WTC11 (cell line): ENCODE results near the gene AGAP1. TPM values are rescaled to one million over a fixed set of nuclear protein-coding genes. Genes with fewer than 3 reads are reported as not detected.

Experiments used
- ATAC-seq: fragments of 200-7000 bp; cut with Tn5 transposase; 2 replicates; pipeline ENCODE4 v1.10.0; 2021; ENCODE audit warnings: mild to moderate bottlenecking, moderate library complexity
- CTCF ChIA-PET: fragments of 300-600 bp; sonication (Branson Sonifier 250); formaldehyde crosslinking; loops from one replicate; lab custom pipeline; 2021; ENCODE audit warnings: antibody characterized with exemption; lab: Charles Lee
- POLR2A ChIA-PET: fragments of 350-600 bp; sonication (Branson Sonifier 250); formaldehyde crosslinking; loops from one replicate; lab custom pipeline; 2021; ENCODE audit warnings: antibody characterized with exemption; lab: Charles Lee
- DNase-seq: peaks from one replicate; pipeline ENCODE4 v3.0.0; 2021; ENCODE audit warnings: low spot score
- H3K27ac Mint-ChIP-seq: 2 replicates; pipeline ENCODE4 v1.8.0; 2021; ENCODE audit warnings: mixed read lengths
- H3K27me3 Mint-ChIP-seq: 2 replicates; pipeline ENCODE4 v1.8.0; 2021; ENCODE audit warnings: low read depth, mild to moderate bottlenecking, moderate library complexity, mixed read lengths
- H3K36me3 Mint-ChIP-seq: 2 replicates; pipeline ENCODE4 v1.8.0; 2021; ENCODE audit warnings: mixed read lengths
- H3K4me1 Mint-ChIP-seq: 2 replicates; pipeline ENCODE4 v1.8.0; 2022; ENCODE audit warnings: mixed read lengths
- H3K4me3 Mint-ChIP-seq: 2 replicates; pipeline ENCODE4 v1.8.0; 2021; ENCODE audit warnings: mild to moderate bottlenecking, moderate library complexity, mixed read lengths
- H3K9me3 Mint-ChIP-seq: 2 replicates; pipeline ENCODE4 v1.8.0; 2021; ENCODE audit warnings: mixed read lengths
- CBFB ChIP-seq: sonication (generic); formaldehyde crosslinking; IDR thresholded peaks from 2 replicates; pipeline ENCODE4 v1.8.1; 2022; ENCODE audit warnings: mild to moderate bottlenecking, low read depth, missing genetic modification reagents
- E2F4 ChIP-seq: sonication (generic); formaldehyde crosslinking; IDR thresholded peaks from 2 replicates; pipeline ENCODE4 v1.8.1; 2022; ENCODE audit warnings: low read depth, mild to moderate bottlenecking, moderate library complexity, missing genetic modification reagents, borderline replicate concordance
- EMX1 ChIP-seq: fragments of 250-450 bp; sonication (Bioruptor Pico); IDR thresholded peaks from 2 replicates; pipeline ENCODE4 v1.8.0; 2021; ENCODE audit warnings: mild to moderate bottlenecking
- GTF2I ChIP-seq: fragments of 250-450 bp; sonication (Bioruptor Pico); conservative IDR thresholded peaks from 2 replicates; pipeline ENCODE4 v1.4.0; 2021; ENCODE audit warnings: mild to moderate bottlenecking
- HMGA2 ChIP-seq: fragments of 250-450 bp; sonication (Bioruptor Pico); IDR thresholded peaks from 2 replicates; pipeline ENCODE4 v1.4.0; 2021; ENCODE audit warnings: mild to moderate bottlenecking, moderate library complexity
- IRF2 ChIP-seq: sonication (generic); formaldehyde crosslinking; IDR thresholded peaks from 2 replicates; pipeline ENCODE4 v1.8.0; 2022; ENCODE audit warnings: low read depth, missing genetic modification reagents, borderline replicate concordance
- KAT7 ChIP-seq: sonication (generic); formaldehyde crosslinking; IDR thresholded peaks from 2 replicates; pipeline ENCODE4 v1.8.1; 2023; ENCODE audit warnings: missing genetic modification reagents, mild to moderate bottlenecking, borderline replicate concordance
- MYBL2 ChIP-seq: sonication (generic); formaldehyde crosslinking; IDR thresholded peaks from 2 replicates; pipeline ENCODE4 v1.8.1; 2023; ENCODE audit warnings: mild to moderate bottlenecking, moderate library complexity, missing genetic modification reagents
- NR1H2 ChIP-seq: sonication (generic); formaldehyde crosslinking; IDR thresholded peaks from 2 replicates; pipeline ENCODE4 v1.9.0; 2021; ENCODE audit warnings: mild to moderate bottlenecking, moderate library complexity, missing genetic modification reagents
- NR3C1 ChIP-seq: sonication (generic); formaldehyde crosslinking; conservative IDR thresholded peaks from 2 replicates; pipeline ENCODE4 v1.8.1; 2023; ENCODE audit warnings: low read depth, mild to moderate bottlenecking, missing genetic modification reagents
- PRRX2 ChIP-seq: fragments of 250-450 bp; sonication (Bioruptor Pico); IDR thresholded peaks from 2 replicates; pipeline ENCODE4 v1.8.0; 2021; ENCODE audit warnings: mild to moderate bottlenecking
- TCF7 ChIP-seq: sonication (generic); formaldehyde crosslinking; IDR thresholded peaks from 2 replicates; pipeline ENCODE4 v1.8.0; 2022; ENCODE audit warnings: mild to moderate bottlenecking, low read depth, missing genetic modification reagents, moderate library complexity
- ZNF121 ChIP-seq: sonication (generic); formaldehyde crosslinking; IDR thresholded peaks from 2 replicates; pipeline ENCODE4 v1.8.0; 2023; ENCODE audit warnings: missing genetic modification reagents
- ZNF138 ChIP-seq: sonication (generic); formaldehyde crosslinking; conservative IDR thresholded peaks from 2 replicates; pipeline ENCODE4 v1.8.1; 2022; ENCODE audit warnings: mild to moderate bottlenecking, moderate library complexity, missing genetic modification reagents
- ZNF232 ChIP-seq: sonication (generic); formaldehyde crosslinking; IDR thresholded peaks from 2 replicates; pipeline ENCODE4 v1.8.0; 2022; ENCODE audit warnings: mild to moderate bottlenecking, missing genetic modification reagents
- ZNF423 ChIP-seq: fragments of 250-450 bp; sonication (Bioruptor Pico); IDR thresholded peaks from 2 replicates; pipeline ENCODE4 v2.1.2; 2022; ENCODE audit warnings: mild to moderate bottlenecking, moderate library complexity
- ZNF671 ChIP-seq: fragments of 250-450 bp; sonication (Bioruptor Pico); IDR thresholded peaks from 2 replicates; pipeline ENCODE4 v1.8.0; 2021; ENCODE audit warnings: mild to moderate bottlenecking
- total RNA-seq: library from RNA; stranded (reverse); gene quantifications from 3 replicates; pipeline ENCODE4 v1.2.3, GENCODE V29; 2021
- TF ChIP-seq, protein P1 (sequence below): fragments of 250-450 bp; sonication (Bioruptor Pico); IDR thresholded peaks from 2 replicates; pipeline ENCODE4 v1.9.0; 2021; ENCODE audit warnings: mild to moderate bottlenecking
- TF ChIP-seq, protein P2 (sequence below): fragments of 250-450 bp; sonication (Bioruptor Pico); IDR thresholded peaks from 2 replicates; pipeline ENCODE4 v1.9.0; 2021; ENCODE audit warnings: moderate library complexity, mild to moderate bottlenecking, inconsistent platforms, borderline replicate concordance

AGAP1 gene
- total RNA-seq, 1 experiment from 2014 or later = 49.3 TPM

- no peak for DNase-seq
- H3K9me3 Mint-ChIP-seq = peaks cover 7% of the 10 kb centered on the region
- TF ChIP-seq KAT7 (CRISPR knock-in tag) (no peak), E2F4 (no peak), NR3C1 (CRISPR knock-in tag) (no peak), ZNF138 (CRISPR knock-in tag) (no peak), PRRX2 (CRISPR knock-in tag) (no peak), ZNF671 (CRISPR knock-in tag) (no peak), NR1H2 (CRISPR knock-in tag) (no peak), ZNF232 (CRISPR knock-in tag) (no peak)
- TF ChIP-seq, protein P1, sequence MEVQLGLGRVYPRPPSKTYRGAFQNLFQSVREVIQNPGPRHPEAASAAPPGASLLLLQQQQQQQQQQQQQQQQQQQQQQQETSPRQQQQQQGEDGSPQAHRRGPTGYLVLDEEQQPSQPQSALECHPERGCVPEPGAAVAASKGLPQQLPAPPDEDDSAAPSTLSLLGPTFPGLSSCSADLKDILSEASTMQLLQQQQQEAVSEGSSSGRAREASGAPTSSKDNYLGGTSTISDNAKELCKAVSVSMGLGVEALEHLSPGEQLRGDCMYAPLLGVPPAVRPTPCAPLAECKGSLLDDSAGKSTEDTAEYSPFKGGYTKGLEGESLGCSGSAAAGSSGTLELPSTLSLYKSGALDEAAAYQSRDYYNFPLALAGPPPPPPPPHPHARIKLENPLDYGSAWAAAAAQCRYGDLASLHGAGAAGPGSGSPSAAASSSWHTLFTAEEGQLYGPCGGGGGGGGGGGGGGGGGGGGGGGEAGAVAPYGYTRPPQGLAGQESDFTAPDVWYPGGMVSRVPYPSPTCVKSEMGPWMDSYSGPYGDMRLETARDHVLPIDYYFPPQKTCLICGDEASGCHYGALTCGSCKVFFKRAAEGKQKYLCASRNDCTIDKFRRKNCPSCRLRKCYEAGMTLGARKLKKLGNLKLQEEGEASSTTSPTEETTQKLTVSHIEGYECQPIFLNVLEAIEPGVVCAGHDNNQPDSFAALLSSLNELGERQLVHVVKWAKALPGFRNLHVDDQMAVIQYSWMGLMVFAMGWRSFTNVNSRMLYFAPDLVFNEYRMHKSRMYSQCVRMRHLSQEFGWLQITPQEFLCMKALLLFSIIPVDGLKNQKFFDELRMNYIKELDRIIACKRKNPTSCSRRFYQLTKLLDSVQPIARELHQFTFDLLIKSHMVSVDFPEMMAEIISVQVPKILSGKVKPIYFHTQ (CRISPR knock-in tag) = no peak
- H3K36me3 Mint-ChIP-seq = peaks cover 13% of the 10 kb centered on the region
- H3K4me1 Mint-ChIP-seq = peaks cover 39% of the 10 kb centered on the region
- POLR2A ChIA-PET = no interaction called here
- H3K4me3 Mint-ChIP-seq = no peak overlapping the region
- CTCF ChIA-PET = no interaction called here
- H3K27me3 Mint-ChIP-seq = no peaks in the 10 kb centered on the region
- ATAC-seq = no peak
- H3K27ac Mint-ChIP-seq = peak overlapping the region; percentile 62; the same call in 1 of the 2 replicates
Observed at GRCh38 chr2:235520787-235521186, 26.9 kb downstream of the AGAP1 start.

- no peak for ATAC-seq
- peaks cover 4% of the 10 kb centered on the region; the same call in 1 of the 2 replicates for H3K36me3 Mint-ChIP-seq
- peaks cover 43% of the 10 kb centered on the region for H3K4me1 Mint-ChIP-seq
- H3K4me3 Mint-ChIP-seq = no peak overlapping the region
- H3K27ac Mint-ChIP-seq = no peak overlapping the region
- no peak for TF ChIP-seq PRRX2 (CRISPR knock-in tag)
- TF ChIP-seq, protein P2, sequence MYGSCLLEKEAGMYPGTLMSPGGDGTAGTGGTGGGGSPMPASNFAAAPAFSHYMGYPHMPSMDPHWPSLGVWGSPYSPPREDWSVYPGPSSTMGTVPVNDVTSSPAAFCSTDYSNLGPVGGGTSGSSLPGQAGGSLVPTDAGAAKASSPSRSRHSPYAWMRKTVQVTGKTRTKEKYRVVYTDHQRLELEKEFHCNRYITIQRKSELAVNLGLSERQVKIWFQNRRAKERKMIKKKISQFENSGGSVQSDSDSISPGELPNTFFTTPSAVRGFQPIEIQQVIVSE (CRISPR knock-in tag) = no peak
- no peak for TF ChIP-seq MYBL2 (CRISPR knock-in tag)
- TF ChIP-seq HMGA2 (CRISPR knock-in tag) = no peak
- TF ChIP-seq GTF2I (CRISPR knock-in tag) = no peak
- TF ChIP-seq, protein P1 (CRISPR knock-in tag) = no peak
- TF ChIP-seq EMX1 (CRISPR knock-in tag) = no peak
- no peak for TF ChIP-seq ZNF423 (CRISPR knock-in tag)
- no peak for TF ChIP-seq CBFB (CRISPR knock-in tag)
- TF ChIP-seq TCF7 (CRISPR knock-in tag) = no peak
- no peak for TF ChIP-seq IRF2 (CRISPR knock-in tag)
- no peak for TF ChIP-seq ZNF121 (CRISPR knock-in tag)
- no peaks in the 10 kb centered on the region for H3K9me3 Mint-ChIP-seq
- ChIA-PET CTCF (interaction anchor here (1.3 kb wide), 1 partner anchor 25 kb away, joined by 3 read pairs; no protein-coding TSS in a partner anchor), POLR2A (interaction anchor here (0.7 kb wide), 1 partner anchor 368 kb away, joined by 3 read pairs; no protein-coding TSS in a partner anchor)
- H3K27me3 Mint-ChIP-seq = no peaks in the 10 kb centered on the region
- no peak for DNase-seq
Observed at GRCh38 chr2:235521844-235522243, 28.0 kb downstream of the AGAP1 start.
